ENCODE data around the gene KLF6. TPM values are rescaled to one million over a fixed set of nuclear protein-coding genes. Genes with fewer than 3 reads are reported as not detected.

Gene KLF6
- total RNA-seq, 1 experiment from 2014 or later, result 27.7 TPM

- Histone ChIP-seq H3K27ac (peak overlapping the region; percentile 87), H4K20me1 (ENCODE audit: insufficient read depth) (no peaks in the 10 kb centered on the region), H3K9me3 (ENCODE audit: insufficient read depth, low read depth) (no peaks in the 10 kb centered on the region), H3K4me3 (no peak overlapping the region), H2AFZ (no peak overlapping the region), H3K4me2 (peak overlapping the region; percentile 65), H3K27me3 (ENCODE audit: insufficient read depth, low read depth) (no peaks in the 10 kb centered on the region), H3K36me3 (ENCODE audit: low read depth) (peaks cover 42% of the 10 kb centered on the region), H3K9me2 (ENCODE audit: insufficient read depth) (no peaks in the 10 kb centered on the region), H3K79me2 (ENCODE audit: low read depth) (peaks cover 42% of the 10 kb centered on the region), H3F3A (ENCODE audit: insufficient read depth, low read depth) (peaks cover 38% of the 10 kb centered on the region), H3K4me1 (replicated peaks; ENCODE audit: insufficient read depth) (peaks cover 57% of the 10 kb centered on the region)
- ChIA-PET POLR2A (ENCODE audit: unreplicated experiment) (interaction anchor here (0.9 kb wide), 1 partner anchor 9 kb away, joined by 5 read pairs; the partner anchor contains the start of gene KLF6), CTCF (interaction anchor here (1.0 kb wide), 1 partner anchor 18 kb away, joined by 5 read pairs; no protein-coding TSS in a partner anchor)
- peak; percentile 48 to 71 for DNase-seq
- intact Hi-C loops (cut with micrococcal nuclease; ENCODE audit: unreplicated experiment), result loop anchor here (10.0 kb wide), 1 partner anchor 851 kb away; no protein-coding TSS in a partner anchor
- TF ChIP-seq CTCF (conservative IDR thresholded peaks at IDR 0.05), result no peak
- TF ChIP-seq EZH2 (IDR thresholded peaks at IDR 0.05; ENCODE audit: low read depth), result no peak
- no TSS peak for BruUV-seq (replicated peaks)
Observed at GRCh38 chr10:3775696-3776551, 9.1 kb downstream of the KLF6 start.

GRCh38 chr10:3774814-3775695 lies 10.0 kb downstream of the KLF6 start:
- Histone ChIP-seq H3K27me3 (ENCODE audit: insufficient read depth, low read depth) (no peaks in the 10 kb centered on the region), H3F3A (ENCODE audit: insufficient read depth, low read depth) (peaks cover 35% of the 10 kb centered on the region), H3K4me1 (replicated peaks; ENCODE audit: insufficient read depth) (peaks cover 48% of the 10 kb centered on the region), H3K79me2 (ENCODE audit: low read depth) (peaks cover 33% of the 10 kb centered on the region), H3K4me3 (no peak overlapping the region), H3K4me2 (peak overlapping the region; percentile 65), H2AFZ (no peak overlapping the region), H3K9me2 (ENCODE audit: insufficient read depth) (no peaks in the 10 kb centered on the region), H3K36me3 (ENCODE audit: low read depth) (peaks cover 34% of the 10 kb centered on the region), H3K9me3 (ENCODE audit: insufficient read depth, low read depth) (no peaks in the 10 kb centered on the region; the same call in 1 of the 2 replicates), H4K20me1 (ENCODE audit: insufficient read depth) (no peaks in the 10 kb centered on the region), H3K27ac (peak overlapping the region; percentile 87)
- BruUV-seq (replicated peaks), result no TSS peak
- TF ChIP-seq CTCF (conservative IDR thresholded peaks at IDR 0.05) (no peak), EZH2 (IDR thresholded peaks at IDR 0.05; ENCODE audit: low read depth) (no peak)
- intact Hi-C loops (cut with micrococcal nuclease; ENCODE audit: unreplicated experiment), result loop anchor here (10.0 kb wide), 1 partner anchor 850 kb away; no protein-coding TSS in a partner anchor
- DNase-seq, result no peak
- ChIA-PET POLR2A (ENCODE audit: unreplicated experiment) (interaction anchor here (0.9 kb wide), 1 partner anchor 10 kb away, joined by 5 read pairs; the partner anchor contains the start of gene KLF6), CTCF (no interaction called here)
